T-helper 2 cell treated with Interferon-gamma antibody and Interleukin-4, amounts not matched to agents 100 ng/mL and 5 ng/mL, for 36 hours (primary cell): ENCODE data around the gene ADIPOR2. TPM values are rescaled to one million over a fixed set of nuclear protein-coding genes. Genes with fewer than 3 reads are reported as not detected.
"Not testable (repeated sequence)": the region's sequence is repeated elsewhere in the genome, so short reads cannot be mapped to it uniquely, and the experiment has no call there.

Experiments
- intact Hi-C: fragments of 100-400 bp; cut with micrococcal nuclease; formaldehyde crosslinking; loops from one replicate; pipeline ENCODE4 v1.15.1; 2023
- total RNA-seq: library from RNA; stranded (reverse); gene quantifications from 2 replicates; pipeline ENCODE4 v1.2.3, GENCODE V29; 2022

Gene ADIPOR2
- total RNA-seq, 1 donor from 2014 or later, result 64.5 TPM

GRCh38 chr12:1731019-1731687, 40.3 kb downstream of the ADIPOR2 start:
- intact Hi-C loops, result no loop called here

GRCh38 chr12:1731688-1732078, 40.8 kb downstream of the ADIPOR2 start:
- intact Hi-C loops, result not testable (repeated sequence)

- intact Hi-C loops, result no loop called here
Observed at GRCh38 chr12:1732914-1733313, 42.0 kb downstream of the ADIPOR2 start.

GRCh38 chr12:1733712-1734111, 42.8 kb downstream of the ADIPOR2 start:
- intact Hi-C loops, result not testable (repeated sequence)

- intact Hi-C loops, result no loop called here
Observed at GRCh38 chr12:1737652-1738286, 46.9 kb downstream of the ADIPOR2 start.

- intact Hi-C loops, result no loop called here
Observed at GRCh38 chr12:1738446-1738845, 47.6 kb downstream of the ADIPOR2 start.

- intact Hi-C loops, result no loop called here
Observed at GRCh38 chr12:1739368-1739767, 48.5 kb downstream of the ADIPOR2 start.

GRCh38 chr12:1740161-1740948, 49.5 kb downstream of the ADIPOR2 start:
- intact Hi-C loops, result no loop called here

- intact Hi-C loops, result no loop called here
Observed at GRCh38 chr12:1741154-1741949, 50.5 kb downstream of the ADIPOR2 start.

GRCh38 chr12:1744932-1745331, 54.1 kb downstream of the ADIPOR2 start:
- intact Hi-C loops, result no loop called here

- intact Hi-C loops, result no loop called here
Observed at GRCh38 chr12:1747609-1748008, 56.7 kb downstream of the ADIPOR2 start.

GRCh38 chr12:1749019-1749418, 58.1 kb downstream of the ADIPOR2 start:
- intact Hi-C loops, result no loop called here

- intact Hi-C loops, result no loop called here
Observed at GRCh38 chr12:1750300-1750699, 59.4 kb downstream of the ADIPOR2 start.

GRCh38 chr12:1758376-1758775, 67.5 kb downstream of the ADIPOR2 start:
- intact Hi-C loops, result no loop called here

GRCh38 chr12:1758887-1759286, 68.0 kb downstream of the ADIPOR2 start:
- intact Hi-C loops, result no loop called here

- intact Hi-C loops, result no loop called here
Observed at GRCh38 chr12:1760566-1761382, 69.9 kb downstream of the ADIPOR2 start.

GRCh38 chr12:1761857-1762256, 71.0 kb downstream of the ADIPOR2 start:
- intact Hi-C loops, result no loop called here

GRCh38 chr12:1763153-1763552, 72.3 kb downstream of the ADIPOR2 start:
- intact Hi-C loops, result no loop called here

GRCh38 chr12:1766110-1766509, 75.2 kb downstream of the ADIPOR2 start:
- intact Hi-C loops, result no loop called here

GRCh38 chr12:1767407-1768090, 76.7 kb downstream of the ADIPOR2 start:
- intact Hi-C loops, result no loop called here
